Body of pancreas (tissue), 4 donors: ENCODE results near the gene NTSR1. TPM values are rescaled to one million over a fixed set of nuclear protein-coding genes. Genes with fewer than 3 reads are reported as not detected.

Experiments used
- ATAC-seq: fragments of 150-250 bp; one replicate; pipeline ENCODE4 v1.9.1; 2016
- DNase-seq, 4 donors: peaks; one replicate each; pipeline ENCODE4 v3.0.0-alpha.2; 2019
- H3K27ac ChIP-seq, 4 donors: fragments of 200-600 bp; sonication (generic); 1 replicate in 3 of 4; 2 replicates in 1 of 4; pipeline versions ENCODE4 v1.5.1 to v1.6.1; 2016 to 2019; ENCODE audit warnings: mild to moderate bottlenecking in 1 of 4, mixed read lengths in 1 of 4, moderate library complexity in 1 of 4
- H3K27me3 ChIP-seq, 2 donors: fragments of 200-600 bp; sonication (generic); one replicate each; pipeline ENCODE4 v1.6.0; 2016; ENCODE audit warnings: mild to moderate bottlenecking in 1 of 2
- H3K36me3 ChIP-seq, 2 donors: fragments of 200-600 bp; sonication (generic); replicated peaks in 1 of 2; 2 replicates each; pipeline ENCODE4 v1.5.1; 2016; ENCODE audit warnings: low read depth in 2 of 2; ENCODE audit not compliant: insufficient read depth in 1 of 2
- H3K4me1 ChIP-seq: fragments of 200-600 bp; sonication (generic); one replicate; pipeline ENCODE4 v1.6.0; 2016
- H3K4me3 ChIP-seq, 2 donors: fragments of 200-600 bp; sonication (generic); 1 replicate in 1 of 2; 2 replicates in 1 of 2; pipeline ENCODE4 v1.5.1; 2016 to 2019
- H3K9me3 ChIP-seq, 3 donors: fragments of 200-600 bp; sonication (generic); 1 replicate in 2 of 3; 2 replicates in 1 of 3; pipeline ENCODE4 v1.5.1; 2016
- CTCF ChIP-seq, 7 experiments: fragments of 450-650 bp in 4 of 7; fragments of 200-600 bp in 3 of 7; sonication (generic) in 3 of 7; IDR thresholded peaks; one replicate each; pipeline ENCODE4 v1.5.1; 2016 to 2019; ENCODE audit warnings: antibody characterized with exemption in 7 of 7
- POLR2A ChIP-seq, 3 donors: fragments of 450-650 bp; IDR thresholded peaks; one replicate each; pipeline ENCODE4 v1.6.1; 2016; ENCODE audit warnings: antibody characterized with exemption in 3 of 3, mild to moderate bottlenecking in 2 of 3
- WGBS, 2 donors: methylation state at CpG; one replicate each; pipeline ENCODE4 v1.1.5; 2017; 5-methylcytosine and 5-hydroxymethylcytosine counted together
- intact Hi-C: fragments of 100-400 bp; cut with DNase I; formaldehyde crosslinking; loops from one replicate; pipeline ENCODE4 v1.15.1; 2023
- total RNA-seq, 2 donors: library from RNA; depleted of rRNA; stranded (reverse); fragments of >200 nt; gene quantifications; one replicate each; pipeline ENCODE4 v1.1.0, GENCODE V29; 2016

The NTSR1 gene
- total RNA-seq, 2 donors from 2014 or later = not detected

- intact Hi-C loops = no loop called here
- Histone ChIP-seq H3K27ac (no peak overlapping the region), H3K36me3 (no peaks in the 10 kb centered on the region), H3K4me3 (no peak overlapping the region), H3K9me3 (no peaks in the 10 kb centered on the region), H3K4me1 (peaks cover 3% of the 10 kb centered on the region), H3K27me3 (no peaks in the 10 kb centered on the region)
- ATAC-seq (no peak), DNase-seq (no peak)
- no peak for TF ChIP-seq CTCF (IDR thresholded peaks at IDR 0.05)
- TF ChIP-seq POLR2A (IDR thresholded peaks at IDR 0.05) = no peak
- WGBS, 2 donors = 40 to 43% methylated on average over 2 to 10 of the region's 10 CpGs
Observed at GRCh38 chr20:62693524-62693922, 15.1 kb upstream of the NTSR1 start.

- intact Hi-C loops = no loop called here
- Histone ChIP-seq H3K27me3 (no peaks in the 10 kb centered on the region), H3K27ac (no peak overlapping the region), H3K4me3 (no peak overlapping the region), H3K4me1 (peaks cover 3% of the 10 kb centered on the region), H3K36me3 (no peaks in the 10 kb centered on the region), H3K9me3 (no peaks in the 10 kb centered on the region)
- WGBS, 2 donors = 54 to 55% methylated on average over 10 of the region's 10 CpGs
- TF ChIP-seq POLR2A (IDR thresholded peaks at IDR 0.05) = no peak
- no peak for TF ChIP-seq CTCF (IDR thresholded peaks at IDR 0.05)
- DNase-seq (no peak), ATAC-seq (no peak)
Observed at GRCh38 chr20:62694106-62694505, 14.5 kb upstream of the NTSR1 start.

- TF ChIP-seq CTCF (IDR thresholded peaks at IDR 0.05) = no peak
- TF ChIP-seq POLR2A (IDR thresholded peaks at IDR 0.05) = no peak
- H3K4me3 ChIP-seq = no peak overlapping the region
- WGBS, 2 donors = 59 to 70% methylated on average over 14 to 15 of the region's 15 CpGs
- no peaks in the 10 kb centered on the region for H3K27me3 ChIP-seq
- H3K36me3 ChIP-seq = no peaks in the 10 kb centered on the region
- H3K4me1 ChIP-seq = peaks cover 3% of the 10 kb centered on the region
- ATAC-seq = no peak
- DNase-seq = no peak
- intact Hi-C loops = no loop called here
- H3K27ac ChIP-seq = no peak overlapping the region
- no peaks in the 10 kb centered on the region for H3K9me3 ChIP-seq
Observed at GRCh38 chr20:62694868-62695267, 13.8 kb upstream of the NTSR1 start.

GRCh38 chr20:62695448-62696414 lies 12.9 kb upstream of the NTSR1 start:
- Histone ChIP-seq H3K36me3 (no peaks in the 10 kb centered on the region), H3K27me3 (no peaks in the 10 kb centered on the region), H3K4me1 (peaks cover 3% of the 10 kb centered on the region), H3K9me3 (no peaks in the 10 kb centered on the region), H3K4me3 (no peak overlapping the region), H3K27ac (no peak overlapping the region)
- no peak for TF ChIP-seq POLR2A (IDR thresholded peaks at IDR 0.05)
- no peak for TF ChIP-seq CTCF (IDR thresholded peaks at IDR 0.05)
- intact Hi-C loops = no loop called here
- 61 to 66% methylated on average over 22 to 32 of the region's 32 CpGs for WGBS, 2 donors
- no peak for ATAC-seq
- DNase-seq = no peak
